Measurements from ENCODE around the gene CTNNA3.

- no peak for TF ChIP-seq CTCF (IDR thresholded peaks at IDR 0.05 in 2 of 3, conservative IDR thresholded peaks at IDR 0.05 in 1 of 3; ENCODE audit: borderline replicate concordance in 1 of 3, insufficient read depth in 1 of 3, low read depth in 2 of 3, low read length in 2 of 3)
- TF ChIP-seq ZFX (IDR thresholded peaks at IDR 0.05), result no peak
- TF ChIP-seq YY1 (IDR thresholded peaks at IDR 0.05; ENCODE audit: extremely low read depth, insufficient replicate concordance, low read depth, low read length), result no peak
- no peak for TF ChIP-seq ZNF274 (IDR thresholded peaks at IDR 0.05; ENCODE audit: low read depth, low read length)
- TF ChIP-seq POLR2AphosphoS5 (IDR thresholded peaks at IDR 0.05; ENCODE audit: low read depth, low read length), result no peak
- TF ChIP-seq CEBPB (IDR thresholded peaks at IDR 0.05; ENCODE audit: low read depth), result no peak
- no peak for TF ChIP-seq TCF7L2 (IDR thresholded peaks at IDR 0.05; ENCODE audit: borderline replicate concordance, extremely low read depth, insufficient read depth, insufficient read length)
- no peak for TF ChIP-seq SIN3A (IDR thresholded peaks at IDR 0.05; ENCODE audit: low read depth)
- TF ChIP-seq SP1 (IDR thresholded peaks at IDR 0.05; ENCODE audit: low read depth), result no peak
- TF ChIP-seq POLR2A (IDR thresholded peaks at IDR 0.05; ENCODE audit: borderline replicate concordance, extremely low read depth, insufficient read depth, insufficient read length), result no peak
- no peak for TF ChIP-seq FOSL1 (IDR thresholded peaks at IDR 0.05; ENCODE audit: low read depth)
- no peak for TF ChIP-seq ZBTB33 (IDR thresholded peaks at IDR 0.05; ENCODE audit: extremely low read depth, insufficient replicate concordance, low read length)
- TF ChIP-seq EZH2phosphoT487 (IDR thresholded peaks at IDR 0.05; ENCODE audit: borderline replicate concordance), result no peak
- no peak for TF ChIP-seq REST (IDR thresholded peaks at IDR 0.05; ENCODE audit: low read depth)
These were observed 470.8 kb downstream of the CTNNA3 start for GRCh38 chr10:67225226-67225625.
